ENCODE results near the gene RGS5. TPM values are rescaled to one million over a fixed set of nuclear protein-coding genes. Genes with fewer than 3 reads are reported as not detected.

RGS5 gene
- total and polyA plus RNA-seq, 4 donors = 4.6 to 12.7 (median 7.4) TPM

GRCh38 chr1:163188947-163189346 lies 13.8 kb downstream of the RGS5 start:
- WGBS = 79% methylated on average over 3 of the region's 3 CpGs
- no peak overlapping the region for H3K4me3 ChIP-seq (ENCODE audit: low read depth in 1 of 3, low read length in 3 of 3)
- no peaks in the 10 kb centered on the region for H3K4me1 ChIP-seq (ENCODE audit: control insufficient read depth in 4 of 4, insufficient read depth in 4 of 4, low read length in 3 of 4)
- TF ChIP-seq JUND (IDR thresholded peaks at IDR 0.05) = no peak
- no peak overlapping the region for H3K27ac ChIP-seq (ENCODE audit: low read depth in 1 of 2, low read length in 2 of 2)
- H3K9ac ChIP-seq (ENCODE audit: low read depth in 1 of 2, low read length in 2 of 2) = no peak overlapping the region
- no peaks in the 10 kb centered on the region for H3K9me3 ChIP-seq (ENCODE audit: control insufficient read depth in 4 of 4, low read length in 3 of 4)
- no peaks in the 10 kb centered on the region for H3K36me3 ChIP-seq (ENCODE audit: control insufficient read depth in 4 of 4, insufficient read depth in 3 of 4, low read depth in 1 of 4, low read length in 3 of 4)
- no peaks in the 10 kb centered on the region for H3K27me3 ChIP-seq (ENCODE audit: control insufficient read depth in 4 of 4, insufficient read depth in 4 of 4, low read length in 3 of 4)
- no peak for DNase-seq (ENCODE audit: low spot score)

- no peak overlapping the region for H3K9ac ChIP-seq (ENCODE audit: low read depth in 1 of 2, low read length in 2 of 2)
- no peak overlapping the region for H3K27ac ChIP-seq (ENCODE audit: low read depth in 1 of 2, low read length in 2 of 2)
- no peak for DNase-seq (ENCODE audit: low spot score)
- no peaks in the 10 kb centered on the region for H3K36me3 ChIP-seq (ENCODE audit: control insufficient read depth in 4 of 4, insufficient read depth in 3 of 4, low read depth in 1 of 4, low read length in 3 of 4)
- no peaks in the 10 kb centered on the region for H3K27me3 ChIP-seq (ENCODE audit: control insufficient read depth in 4 of 4, insufficient read depth in 4 of 4, low read length in 3 of 4)
- no peaks in the 10 kb centered on the region for H3K9me3 ChIP-seq (ENCODE audit: control insufficient read depth in 4 of 4, low read length in 3 of 4)
- no peak overlapping the region for H3K4me3 ChIP-seq (ENCODE audit: low read depth in 1 of 3, low read length in 3 of 3)
- TF ChIP-seq, protein P1, sequence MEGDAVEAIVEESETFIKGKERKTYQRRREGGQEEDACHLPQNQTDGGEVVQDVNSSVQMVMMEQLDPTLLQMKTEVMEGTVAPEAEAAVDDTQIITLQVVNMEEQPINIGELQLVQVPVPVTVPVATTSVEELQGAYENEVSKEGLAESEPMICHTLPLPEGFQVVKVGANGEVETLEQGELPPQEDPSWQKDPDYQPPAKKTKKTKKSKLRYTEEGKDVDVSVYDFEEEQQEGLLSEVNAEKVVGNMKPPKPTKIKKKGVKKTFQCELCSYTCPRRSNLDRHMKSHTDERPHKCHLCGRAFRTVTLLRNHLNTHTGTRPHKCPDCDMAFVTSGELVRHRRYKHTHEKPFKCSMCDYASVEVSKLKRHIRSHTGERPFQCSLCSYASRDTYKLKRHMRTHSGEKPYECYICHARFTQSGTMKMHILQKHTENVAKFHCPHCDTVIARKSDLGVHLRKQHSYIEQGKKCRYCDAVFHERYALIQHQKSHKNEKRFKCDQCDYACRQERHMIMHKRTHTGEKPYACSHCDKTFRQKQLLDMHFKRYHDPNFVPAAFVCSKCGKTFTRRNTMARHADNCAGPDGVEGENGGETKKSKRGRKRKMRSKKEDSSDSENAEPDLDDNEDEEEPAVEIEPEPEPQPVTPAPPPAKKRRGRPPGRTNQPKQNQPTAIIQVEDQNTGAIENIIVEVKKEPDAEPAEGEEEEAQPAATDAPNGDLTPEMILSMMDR (IDR thresholded peaks at IDR 0.05; ENCODE audit: low read depth, low read length, missing input control) = no peak
- TF ChIP-seq HNF4A (conservative IDR thresholded peaks at IDR 0.05) = no peak
- no peak for TF ChIP-seq FOXA2 (IDR thresholded peaks at IDR 0.05)
- no peak for TF ChIP-seq JUND (IDR thresholded peaks at IDR 0.05)
- TF ChIP-seq TAF1 (conservative IDR thresholded peaks at IDR 0.05) = no peak
- no peak for TF ChIP-seq NR2F2 (IDR thresholded peaks at IDR 0.05)
- TF ChIP-seq RAD21 (IDR thresholded peaks at IDR 0.05) = no peak
- TF ChIP-seq YY1 (IDR thresholded peaks at IDR 0.05) = no peak
- no peak for TF ChIP-seq EGR1 (IDR thresholded peaks at IDR 0.05; ENCODE audit: low read depth in 2 of 2)
- 85% methylated on average over 6 of the region's 6 CpGs for WGBS
- no peaks in the 10 kb centered on the region for H3K4me1 ChIP-seq (ENCODE audit: control insufficient read depth in 4 of 4, insufficient read depth in 4 of 4, low read length in 3 of 4)
These were observed 14.9 kb downstream of the RGS5 start for GRCh38 chr1:163187849-163188248.

GRCh38 chr1:163186862-163187261 lies 15.9 kb downstream of the RGS5 start:
- Histone ChIP-seq H3K27me3 (ENCODE audit: control insufficient read depth in 4 of 4, insufficient read depth in 4 of 4, low read length in 3 of 4) (no peaks in the 10 kb centered on the region), H3K9ac (ENCODE audit: low read depth in 1 of 2, low read length in 2 of 2) (no peak overlapping the region), H3K4me1 (ENCODE audit: control insufficient read depth in 4 of 4, insufficient read depth in 4 of 4, low read length in 3 of 4) (no peaks in the 10 kb centered on the region), H3K9me3 (ENCODE audit: control insufficient read depth in 4 of 4, low read length in 3 of 4) (no peaks in the 10 kb centered on the region), H3K4me3 (ENCODE audit: low read depth in 1 of 3, low read length in 3 of 3) (no peak overlapping the region), H3K27ac (ENCODE audit: low read depth in 1 of 2, low read length in 2 of 2) (no peak overlapping the region), H3K36me3 (ENCODE audit: control insufficient read depth in 4 of 4, insufficient read depth in 3 of 4, low read depth in 1 of 4, low read length in 3 of 4) (no peaks in the 10 kb centered on the region)
- DNase-seq (ENCODE audit: low spot score) = no peak
- 83% methylated on average over 2 of the region's 2 CpGs for WGBS
- no peak for TF ChIP-seq HNF4A (conservative IDR thresholded peaks at IDR 0.05)

DNA sequence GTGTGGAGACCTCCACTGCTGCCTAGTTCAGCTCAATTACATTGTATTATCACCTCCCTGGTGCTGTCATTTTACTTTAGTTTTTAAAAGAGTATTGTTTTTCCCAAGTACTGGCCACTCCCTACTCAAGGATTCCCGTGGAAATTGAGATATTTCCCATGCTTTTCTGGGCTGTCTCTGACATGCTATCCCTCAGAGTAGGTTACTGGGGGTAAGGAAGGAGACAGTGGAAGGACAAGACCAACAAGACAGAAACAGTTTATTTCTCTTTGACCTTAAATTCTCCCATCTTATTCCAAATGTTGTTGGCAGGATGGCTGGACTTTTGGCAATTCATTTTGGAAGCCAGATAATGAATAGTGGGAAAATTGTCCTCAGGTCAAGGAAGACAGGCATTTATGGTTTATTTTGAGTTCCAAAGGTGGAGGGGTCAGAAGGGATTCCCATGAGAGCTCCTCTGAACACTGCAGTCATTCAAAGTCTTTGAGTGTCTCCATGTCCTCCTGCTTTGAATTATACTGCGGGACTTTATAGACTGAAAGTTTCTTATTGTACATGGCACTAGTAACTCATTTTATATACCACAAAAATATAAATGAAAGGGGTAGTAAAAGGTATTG lies 20.3 kb downstream of the RGS5 start:
- WGBS = 79% methylated on average over 2 of the region's 2 CpGs
- no peak overlapping the region for H3K27ac ChIP-seq (ENCODE audit: low read depth in 1 of 2, low read length in 2 of 2)
- no peak overlapping the region for H3K4me3 ChIP-seq (ENCODE audit: low read depth in 1 of 3, low read length in 3 of 3)
- no peaks in the 10 kb centered on the region for H3K4me1 ChIP-seq (ENCODE audit: control insufficient read depth in 4 of 4, insufficient read depth in 4 of 4, low read length in 3 of 4)
- TF ChIP-seq HNF4G (IDR thresholded peaks at IDR 0.05) (no peak), NR2F2 (IDR thresholded peaks at IDR 0.05) (peak; percentile 90)
- DNase-seq (ENCODE audit: low spot score) = no peak
- H3K36me3 ChIP-seq (ENCODE audit: control insufficient read depth in 4 of 4, insufficient read depth in 3 of 4, low read depth in 1 of 4, low read length in 3 of 4) = no peaks in the 10 kb centered on the region
- H3K27me3 ChIP-seq (ENCODE audit: control insufficient read depth in 4 of 4, insufficient read depth in 4 of 4, low read length in 3 of 4) = no peaks in the 10 kb centered on the region
- no peaks in the 10 kb centered on the region for H3K9me3 ChIP-seq (ENCODE audit: control insufficient read depth in 4 of 4, low read length in 3 of 4)
- H3K9ac ChIP-seq (ENCODE audit: low read depth in 1 of 2, low read length in 2 of 2) = no peak overlapping the region

All from liver (tissue), 9 donors.